Ishikawa (cell line): ENCODE data around the gene RNF168.

Experiments
- CREB1 ChIP-seq: IDR thresholded peaks from 2 replicates; pipeline ENCODE4 v1.6.1; 2012; ENCODE audit warnings: low read depth
- EGR1 ChIP-seq: IDR thresholded peaks from 2 replicates; pipeline ENCODE4 v1.6.1; 2012
- RAD21 ChIP-seq: IDR thresholded peaks from 2 replicates; pipeline ENCODE4 v1.6.1; 2012; ENCODE audit warnings: low read depth
- TEAD4 ChIP-seq: IDR thresholded peaks from 2 replicates; pipeline ENCODE4 v1.6.1; 2012
- YY1 ChIP-seq: IDR thresholded peaks from 2 replicates; pipeline ENCODE4 v1.6.1; 2012; ENCODE audit warnings: low read depth
- TF ChIP-seq, protein P1 (sequence below): IDR thresholded peaks from 2 replicates; pipeline ENCODE4 v1.6.1; 2012; ENCODE audit warnings: low read depth, mild to moderate bottlenecking

- no peak for TF ChIP-seq YY1
- TF ChIP-seq, protein P1, sequence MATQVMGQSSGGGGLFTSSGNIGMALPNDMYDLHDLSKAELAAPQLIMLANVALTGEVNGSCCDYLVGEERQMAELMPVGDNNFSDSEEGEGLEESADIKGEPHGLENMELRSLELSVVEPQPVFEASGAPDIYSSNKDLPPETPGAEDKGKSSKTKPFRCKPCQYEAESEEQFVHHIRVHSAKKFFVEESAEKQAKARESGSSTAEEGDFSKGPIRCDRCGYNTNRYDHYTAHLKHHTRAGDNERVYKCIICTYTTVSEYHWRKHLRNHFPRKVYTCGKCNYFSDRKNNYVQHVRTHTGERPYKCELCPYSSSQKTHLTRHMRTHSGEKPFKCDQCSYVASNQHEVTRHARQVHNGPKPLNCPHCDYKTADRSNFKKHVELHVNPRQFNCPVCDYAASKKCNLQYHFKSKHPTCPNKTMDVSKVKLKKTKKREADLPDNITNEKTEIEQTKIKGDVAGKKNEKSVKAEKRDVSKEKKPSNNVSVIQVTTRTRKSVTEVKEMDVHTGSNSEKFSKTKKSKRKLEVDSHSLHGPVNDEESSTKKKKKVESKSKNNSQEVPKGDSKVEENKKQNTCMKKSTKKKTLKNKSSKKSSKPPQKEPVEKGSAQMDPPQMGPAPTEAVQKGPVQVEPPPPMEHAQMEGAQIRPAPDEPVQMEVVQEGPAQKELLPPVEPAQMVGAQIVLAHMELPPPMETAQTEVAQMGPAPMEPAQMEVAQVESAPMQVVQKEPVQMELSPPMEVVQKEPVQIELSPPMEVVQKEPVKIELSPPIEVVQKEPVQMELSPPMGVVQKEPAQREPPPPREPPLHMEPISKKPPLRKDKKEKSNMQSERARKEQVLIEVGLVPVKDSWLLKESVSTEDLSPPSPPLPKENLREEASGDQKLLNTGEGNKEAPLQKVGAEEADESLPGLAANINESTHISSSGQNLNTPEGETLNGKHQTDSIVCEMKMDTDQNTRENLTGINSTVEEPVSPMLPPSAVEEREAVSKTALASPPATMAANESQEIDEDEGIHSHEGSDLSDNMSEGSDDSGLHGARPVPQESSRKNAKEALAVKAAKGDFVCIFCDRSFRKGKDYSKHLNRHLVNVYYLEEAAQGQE: no peak
- no peak for TF ChIP-seq CREB1
- TF ChIP-seq RAD21: no peak
- TF ChIP-seq EGR1: no peak
- TF ChIP-seq TEAD4: no peak
Observed at GRCh38 chr3:196472286-196472685, 31.3 kb downstream of the RNF168 start.
